Chondrocyte (in vitro differentiated cells): ENCODE data around the gene TMEM175. TPM values are rescaled to one million over a fixed set of nuclear protein-coding genes. Genes with fewer than 3 reads are reported as not detected.

ENCODE experiments used
- DNase-seq: peaks from one replicate; pipeline ENCODE4 v3.0.0; 2021; ENCODE audit warnings: mixed read lengths, low spot score
- H3K27ac Mint-ChIP-seq: one replicate; pipeline ENCODE4 v1.8.0; 2021; ENCODE audit warnings: mild to moderate bottlenecking, moderate library complexity, mixed read lengths; ENCODE audit not compliant: unreplicated experiment
- H3K27me3 Mint-ChIP-seq: 2 replicates; pipeline ENCODE4 v1.8.0; 2021; ENCODE audit warnings: low read depth, mixed read lengths
- H3K36me3 Mint-ChIP-seq: 2 replicates; pipeline ENCODE4 v1.8.0; 2021; ENCODE audit warnings: low read depth, mixed read lengths
- H3K4me1 Mint-ChIP-seq: 2 replicates; pipeline ENCODE4 v1.8.0; 2021; ENCODE audit warnings: low read depth, mild to moderate bottlenecking, mixed read lengths
- H3K4me3 Mint-ChIP-seq: one replicate; pipeline ENCODE4 v1.8.0; 2021; ENCODE audit warnings: mild to moderate bottlenecking, moderate library complexity, mixed read lengths; ENCODE audit not compliant: unreplicated experiment
- H3K9me3 Mint-ChIP-seq: 2 replicates; pipeline ENCODE4 v1.8.0; 2021; ENCODE audit warnings: low read depth, mixed read lengths
- total RNA-seq: library from RNA; stranded (reverse); gene quantifications from 3 replicates; pipeline ENCODE4 v1.2.1, GENCODE V29; 2021
- TF ChIP-seq, protein P1 (sequence below): fragments of 200-600 bp; sonication (generic); IDR thresholded peaks from 2 replicates; pipeline ENCODE4 v1.5.0; 2021; ENCODE audit warnings: antibody characterized with exemption, mild to moderate bottlenecking, moderate library complexity

TMEM175 gene
- total RNA-seq, 1 donor from 2014 or later, result 26.1 TPM

- Mint-ChIP-seq H3K9me3 (no peaks in the 10 kb centered on the region), H3K27ac (no peak overlapping the region), H3K4me3 (no peak overlapping the region), H3K27me3 (no peaks in the 10 kb centered on the region), H3K4me1 (peaks cover 3% of the 10 kb centered on the region), H3K36me3 (no peaks in the 10 kb centered on the region)
- DNase-seq, result peak; percentile 78
- TF ChIP-seq, protein P1, sequence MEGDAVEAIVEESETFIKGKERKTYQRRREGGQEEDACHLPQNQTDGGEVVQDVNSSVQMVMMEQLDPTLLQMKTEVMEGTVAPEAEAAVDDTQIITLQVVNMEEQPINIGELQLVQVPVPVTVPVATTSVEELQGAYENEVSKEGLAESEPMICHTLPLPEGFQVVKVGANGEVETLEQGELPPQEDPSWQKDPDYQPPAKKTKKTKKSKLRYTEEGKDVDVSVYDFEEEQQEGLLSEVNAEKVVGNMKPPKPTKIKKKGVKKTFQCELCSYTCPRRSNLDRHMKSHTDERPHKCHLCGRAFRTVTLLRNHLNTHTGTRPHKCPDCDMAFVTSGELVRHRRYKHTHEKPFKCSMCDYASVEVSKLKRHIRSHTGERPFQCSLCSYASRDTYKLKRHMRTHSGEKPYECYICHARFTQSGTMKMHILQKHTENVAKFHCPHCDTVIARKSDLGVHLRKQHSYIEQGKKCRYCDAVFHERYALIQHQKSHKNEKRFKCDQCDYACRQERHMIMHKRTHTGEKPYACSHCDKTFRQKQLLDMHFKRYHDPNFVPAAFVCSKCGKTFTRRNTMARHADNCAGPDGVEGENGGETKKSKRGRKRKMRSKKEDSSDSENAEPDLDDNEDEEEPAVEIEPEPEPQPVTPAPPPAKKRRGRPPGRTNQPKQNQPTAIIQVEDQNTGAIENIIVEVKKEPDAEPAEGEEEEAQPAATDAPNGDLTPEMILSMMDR, result no peak
Observed at GRCh38 chr4:905485-906338, 26.5 kb upstream of the TMEM175 start.

- peak; percentile 80 for DNase-seq
- H3K27me3 Mint-ChIP-seq, result no peaks in the 10 kb centered on the region
- no peaks in the 10 kb centered on the region for H3K36me3 Mint-ChIP-seq
- TF ChIP-seq, protein P1, result no peak
- no peak overlapping the region for H3K27ac Mint-ChIP-seq
- no peaks in the 10 kb centered on the region for H3K9me3 Mint-ChIP-seq
- H3K4me1 Mint-ChIP-seq, result peaks cover 3% of the 10 kb centered on the region
- no peak overlapping the region for H3K4me3 Mint-ChIP-seq
Observed at GRCh38 chr4:906339-907102, 25.7 kb upstream of the TMEM175 start.

- H3K4me3 Mint-ChIP-seq, result no peak overlapping the region
- H3K4me1 Mint-ChIP-seq, result peaks cover 3% of the 10 kb centered on the region
- no peaks in the 10 kb centered on the region for H3K27me3 Mint-ChIP-seq
- no peaks in the 10 kb centered on the region for H3K36me3 Mint-ChIP-seq
- H3K27ac Mint-ChIP-seq, result no peak overlapping the region
- DNase-seq, result peak; percentile 80
- H3K9me3 Mint-ChIP-seq, result no peaks in the 10 kb centered on the region
- TF ChIP-seq, protein P1, result no peak
Observed at GRCh38 chr4:907103-907400, 25.2 kb upstream of the TMEM175 start.

DNA sequence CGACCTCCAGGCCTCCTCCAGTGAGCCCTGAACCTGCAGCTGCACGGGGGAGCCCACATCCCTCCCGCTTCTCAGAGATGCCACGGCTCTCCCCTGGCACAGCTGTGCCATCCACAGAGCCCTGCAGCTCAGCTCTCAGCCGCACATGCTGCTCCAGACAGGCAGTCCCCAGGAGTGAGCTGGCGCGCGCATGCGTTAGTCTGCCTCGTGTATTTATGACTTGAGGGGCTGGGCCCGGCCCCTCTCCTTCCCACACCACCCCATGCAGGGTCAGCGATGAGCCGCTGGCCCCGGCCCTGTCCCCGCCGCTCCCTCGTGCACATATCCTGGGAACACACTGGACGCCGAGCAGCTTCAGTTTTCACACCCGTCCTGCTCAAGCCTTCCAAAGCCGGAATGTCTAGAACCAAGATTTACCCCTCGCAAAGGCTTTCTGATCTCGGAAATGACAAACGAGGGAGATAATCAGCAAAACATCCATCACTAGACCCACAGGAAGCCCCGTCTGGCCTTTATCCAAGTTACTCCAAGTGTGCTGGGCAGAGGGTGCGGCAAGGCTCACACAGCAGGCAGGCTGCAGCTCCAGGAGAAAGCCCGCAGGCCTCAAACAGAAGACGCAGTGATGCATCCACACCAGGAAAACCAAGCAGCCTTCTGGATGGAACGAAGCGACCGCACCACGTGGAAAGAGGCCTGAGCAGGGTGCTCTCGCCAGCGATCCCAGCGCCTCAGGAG lies 24.4 kb upstream of the TMEM175 start:
- Mint-ChIP-seq H3K9me3 (no peaks in the 10 kb centered on the region), H3K27me3 (no peaks in the 10 kb centered on the region), H3K4me1 (no peaks in the 10 kb centered on the region), H3K4me3 (no peak overlapping the region), H3K27ac (no peak overlapping the region), H3K36me3 (no peaks in the 10 kb centered on the region)
- TF ChIP-seq, protein P1, result no peak
- peak; percentile 66 for DNase-seq

DNA sequence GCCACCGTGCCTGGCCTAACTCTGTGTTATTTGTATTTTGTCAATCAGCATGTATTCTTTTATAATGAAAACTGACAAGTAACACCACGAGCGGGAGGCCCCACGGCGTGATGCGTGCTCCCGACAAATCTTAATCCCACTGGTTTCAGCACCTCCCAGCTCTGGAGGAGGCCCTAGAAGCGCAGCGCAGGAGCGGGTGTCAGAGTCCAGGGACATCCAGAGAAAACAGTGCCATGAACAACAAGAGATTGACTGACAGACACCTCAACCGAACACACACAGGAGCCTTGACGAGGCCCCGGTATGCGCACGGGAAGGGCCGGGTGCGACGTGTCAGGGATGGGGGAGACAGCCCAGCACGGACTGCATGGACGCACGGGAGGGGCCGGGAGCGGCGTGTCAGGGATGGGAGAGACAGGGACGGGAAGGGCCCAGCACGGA lies 23.1 kb upstream of the TMEM175 start:
- Mint-ChIP-seq H3K9me3 (no peaks in the 10 kb centered on the region), H3K27me3 (no peaks in the 10 kb centered on the region), H3K36me3 (no peaks in the 10 kb centered on the region), H3K27ac (no peak overlapping the region), H3K4me1 (no peaks in the 10 kb centered on the region), H3K4me3 (no peak overlapping the region)
- peak; percentile 69 for DNase-seq
- TF ChIP-seq, protein P1, result no peak
